OCI-LY1 (cell line): ENCODE data around the gene NHLRC3.

ENCODE experiments used
- H2AFZ ChIP-seq: fragments of 200-600 bp; sonication (generic), shearing (Covaris generic); 2 replicates; pipeline ENCODE4 v1.6.0; 2014; ENCODE audit warnings: antibody characterized with exemption, mild to moderate bottlenecking, low read length
- H3F3A ChIP-seq: fragments of 200-600 bp; sonication (generic), shearing (Covaris generic); 2 replicates; pipeline ENCODE4 v1.6.0; 2014; ENCODE audit warnings: mild to moderate bottlenecking, antibody characterized with exemption, low read length, moderate library complexity; ENCODE audit not compliant: insufficient read depth
- H3K27ac ChIP-seq: fragments of 200-600 bp; sonication (generic); 2 replicates; pipeline ENCODE4 v1.5.1; 2014; ENCODE audit warnings: low read length, mixed run types, mild to moderate bottlenecking, low read depth; ENCODE audit not compliant: poor library complexity, severe bottlenecking
- H3K27me3 ChIP-seq: fragments of 200-600 bp; sonication (generic); 2 replicates; pipeline ENCODE4 v1.6.0; 2014; ENCODE audit warnings: antibody characterized with exemption, mild to moderate bottlenecking, low read length, moderate library complexity; ENCODE audit not compliant: insufficient read depth
- H3K36me3 ChIP-seq: fragments of 200-600 bp; sonication (generic); 2 replicates; pipeline ENCODE4 v1.6.1; 2014; ENCODE audit warnings: mild to moderate bottlenecking, antibody characterized with exemption, low read length, moderate library complexity, mixed read lengths; ENCODE audit not compliant: insufficient read depth
- H3K4me1 ChIP-seq: fragments of 200-600 bp; sonication (generic); 2 replicates; pipeline ENCODE4 v1.5.1; 2014; ENCODE audit warnings: mild to moderate bottlenecking, low read length, moderate library complexity; ENCODE audit not compliant: insufficient read depth, severe bottlenecking
- H3K4me2 ChIP-seq: fragments of 200-600 bp; sonication (generic), shearing (Covaris generic); 2 replicates; pipeline ENCODE4 v1.6.1; 2014; ENCODE audit warnings: low read length
- H3K4me3 ChIP-seq: fragments of 200-600 bp; sonication (generic); 2 replicates; pipeline ENCODE4 v1.5.1; 2014; ENCODE audit warnings: low read length, low read depth, mild to moderate bottlenecking, mixed read lengths; ENCODE audit not compliant: poor library complexity, severe bottlenecking
- H3K79me2 ChIP-seq: fragments of 200-600 bp; shearing (Covaris generic); 2 replicates; pipeline ENCODE4 v1.6.1; 2016; ENCODE audit warnings: mixed run types, low read length, mixed read lengths; ENCODE audit not compliant: insufficient read depth
- H3K9ac ChIP-seq: fragments of 200-600 bp; sonication (generic), shearing (Covaris generic); 2 replicates; pipeline ENCODE4 v1.6.1; 2014; ENCODE audit warnings: mild to moderate bottlenecking, low read length, mixed read lengths
- H3K9me2 ChIP-seq: fragments of 200-600 bp; sonication (generic), shearing (Covaris generic); 2 replicates; pipeline ENCODE4 v1.6.1; 2014; ENCODE audit warnings: low read depth, mild to moderate bottlenecking, low read length, mixed read lengths
- H3K9me3 ChIP-seq: fragments of 200-600 bp; shearing (Covaris generic); 2 replicates; pipeline ENCODE4 v1.6.1; 2014; ENCODE audit warnings: low read length, mixed read lengths
- H4K20me1 ChIP-seq: fragments of 200-600 bp; sonication (generic), shearing (Covaris generic); 2 replicates; pipeline ENCODE4 v1.6.0; 2016; ENCODE audit warnings: mild to moderate bottlenecking, low read length; ENCODE audit not compliant: insufficient read depth
- EZH2 ChIP-seq: fragments of 200-600 bp; sonication (generic), shearing (Covaris generic); IDR thresholded peaks from 2 replicates; pipeline ENCODE4 v1.8.0; 2017; ENCODE audit warnings: borderline replicate concordance, mixed run types, mild to moderate bottlenecking, antibody characterized with exemption, low read length, moderate library complexity, mixed read lengths
- TF ChIP-seq, protein P1 (sequence below): fragments of 200-600 bp; sonication (generic), shearing (Covaris generic); IDR thresholded peaks from 2 replicates; pipeline ENCODE4 v1.5.1; 2017; ENCODE audit warnings: mild to moderate bottlenecking, antibody characterized with exemption, low read length, moderate library complexity, mixed read lengths

The NHLRC3 gene

DNA sequence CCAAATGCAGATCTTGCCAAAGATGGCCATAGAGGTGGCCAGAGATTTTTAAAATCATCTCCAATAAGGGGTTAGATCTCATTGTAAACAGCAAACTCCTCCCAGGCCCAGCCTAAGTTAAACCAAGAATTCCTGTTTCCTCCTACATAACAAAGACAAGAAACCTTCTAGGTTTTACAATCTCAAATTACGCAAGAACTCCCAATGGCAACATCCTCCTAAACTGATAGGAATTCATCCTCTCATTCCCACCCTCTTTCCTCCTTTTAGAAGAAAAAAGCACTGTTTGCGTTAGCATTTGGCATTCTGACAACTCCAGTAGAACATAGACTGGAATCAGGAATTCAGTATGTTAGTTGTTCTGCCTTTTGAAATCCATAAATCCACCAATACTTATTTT is 14.9 kb upstream of the NHLRC3 start:
- Histone ChIP-seq H3K9me2 (no peaks in the 10 kb centered on the region), H3K9ac (no peak overlapping the region), H2AFZ (no peak overlapping the region), H4K20me1 (no peaks in the 10 kb centered on the region), H3K4me3 (no peak overlapping the region), H3K27ac (no peak overlapping the region), H3K36me3 (peaks cover 73% of the 10 kb centered on the region), H3K4me1 (no peaks in the 10 kb centered on the region), H3K9me3 (no peaks in the 10 kb centered on the region), H3F3A (no peaks in the 10 kb centered on the region), H3K4me2 (no peak overlapping the region), H3K79me2 (no peaks in the 10 kb centered on the region), H3K27me3 (no peaks in the 10 kb centered on the region)
- TF ChIP-seq EZH2, result no peak
- TF ChIP-seq, protein P1, sequence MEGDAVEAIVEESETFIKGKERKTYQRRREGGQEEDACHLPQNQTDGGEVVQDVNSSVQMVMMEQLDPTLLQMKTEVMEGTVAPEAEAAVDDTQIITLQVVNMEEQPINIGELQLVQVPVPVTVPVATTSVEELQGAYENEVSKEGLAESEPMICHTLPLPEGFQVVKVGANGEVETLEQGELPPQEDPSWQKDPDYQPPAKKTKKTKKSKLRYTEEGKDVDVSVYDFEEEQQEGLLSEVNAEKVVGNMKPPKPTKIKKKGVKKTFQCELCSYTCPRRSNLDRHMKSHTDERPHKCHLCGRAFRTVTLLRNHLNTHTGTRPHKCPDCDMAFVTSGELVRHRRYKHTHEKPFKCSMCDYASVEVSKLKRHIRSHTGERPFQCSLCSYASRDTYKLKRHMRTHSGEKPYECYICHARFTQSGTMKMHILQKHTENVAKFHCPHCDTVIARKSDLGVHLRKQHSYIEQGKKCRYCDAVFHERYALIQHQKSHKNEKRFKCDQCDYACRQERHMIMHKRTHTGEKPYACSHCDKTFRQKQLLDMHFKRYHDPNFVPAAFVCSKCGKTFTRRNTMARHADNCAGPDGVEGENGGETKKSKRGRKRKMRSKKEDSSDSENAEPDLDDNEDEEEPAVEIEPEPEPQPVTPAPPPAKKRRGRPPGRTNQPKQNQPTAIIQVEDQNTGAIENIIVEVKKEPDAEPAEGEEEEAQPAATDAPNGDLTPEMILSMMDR, result no peak

DNA sequence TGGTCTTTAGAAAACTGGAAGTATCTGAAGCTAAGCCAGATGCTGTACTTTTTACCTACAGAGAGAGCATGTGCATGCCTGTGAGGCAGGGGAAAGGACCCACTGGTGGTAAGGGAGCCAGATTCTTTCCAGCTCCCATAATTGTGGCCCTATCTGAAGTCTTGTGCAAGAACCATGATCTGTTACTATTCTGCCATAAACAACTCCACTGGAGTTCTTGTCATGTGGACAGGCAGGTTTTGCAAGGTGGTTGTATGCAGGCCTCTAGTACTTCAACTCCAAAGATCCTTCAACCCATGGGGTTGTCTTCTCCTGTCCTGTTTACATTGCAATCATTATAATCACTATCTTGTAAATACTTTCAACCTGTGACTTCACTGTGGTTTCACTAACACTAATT is 14.5 kb upstream of the NHLRC3 start:
- Histone ChIP-seq H3K9ac (no peak overlapping the region), H4K20me1 (no peaks in the 10 kb centered on the region), H3K4me3 (no peak overlapping the region), H3K27ac (no peak overlapping the region), H3K9me2 (no peaks in the 10 kb centered on the region), H3K9me3 (no peaks in the 10 kb centered on the region), H3K27me3 (no peaks in the 10 kb centered on the region), H3K79me2 (no peaks in the 10 kb centered on the region), H3K36me3 (peaks cover 77% of the 10 kb centered on the region), H3F3A (no peaks in the 10 kb centered on the region), H3K4me1 (no peaks in the 10 kb centered on the region), H3K4me2 (no peak overlapping the region), H2AFZ (no peak overlapping the region)
- TF ChIP-seq EZH2, result no peak
- TF ChIP-seq, protein P1, result no peak

DNA sequence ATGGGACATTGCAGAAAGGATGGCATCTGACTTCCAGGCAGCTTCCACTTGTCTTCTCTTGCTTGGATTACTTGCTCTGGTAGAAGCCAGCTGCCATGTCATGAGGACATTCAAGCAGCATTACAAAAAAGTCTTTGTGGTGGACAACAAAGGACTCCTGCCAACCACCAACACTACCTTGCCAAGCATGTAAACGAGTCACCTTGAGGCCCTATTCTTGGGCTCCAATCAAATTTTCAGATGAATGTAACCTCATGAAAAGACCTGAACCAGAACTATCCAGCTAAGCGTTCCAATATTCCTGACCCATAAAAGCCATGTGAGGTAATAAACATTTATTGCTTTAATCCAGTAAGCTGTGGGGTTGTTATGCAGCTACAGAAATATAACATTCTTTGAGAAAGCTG is 12.8 kb upstream of the NHLRC3 start:
- Histone ChIP-seq H2AFZ (no peak overlapping the region), H4K20me1 (no peaks in the 10 kb centered on the region), H3F3A (no peaks in the 10 kb centered on the region), H3K79me2 (no peaks in the 10 kb centered on the region), H3K9ac (no peak overlapping the region), H3K36me3 (peaks cover 84% of the 10 kb centered on the region), H3K9me3 (no peaks in the 10 kb centered on the region), H3K27ac (no peak overlapping the region), H3K9me2 (no peaks in the 10 kb centered on the region), H3K4me1 (no peaks in the 10 kb centered on the region), H3K27me3 (no peaks in the 10 kb centered on the region), H3K4me2 (no peak overlapping the region), H3K4me3 (no peak overlapping the region)
- TF ChIP-seq, protein P1, result no peak
- no peak for TF ChIP-seq EZH2
